SIG-M5 treated with dmso at 0.1 percent for 504 hours (cell line): ENCODE data around the gene PM20D1.

Experiments
- DNase-seq: peaks from one replicate; lab custom pipeline; 2025; ENCODE audit not compliant: unreplicated experiment; lab: John Stamatoyannopoulos, UW

PM20D1 gene

DNA sequence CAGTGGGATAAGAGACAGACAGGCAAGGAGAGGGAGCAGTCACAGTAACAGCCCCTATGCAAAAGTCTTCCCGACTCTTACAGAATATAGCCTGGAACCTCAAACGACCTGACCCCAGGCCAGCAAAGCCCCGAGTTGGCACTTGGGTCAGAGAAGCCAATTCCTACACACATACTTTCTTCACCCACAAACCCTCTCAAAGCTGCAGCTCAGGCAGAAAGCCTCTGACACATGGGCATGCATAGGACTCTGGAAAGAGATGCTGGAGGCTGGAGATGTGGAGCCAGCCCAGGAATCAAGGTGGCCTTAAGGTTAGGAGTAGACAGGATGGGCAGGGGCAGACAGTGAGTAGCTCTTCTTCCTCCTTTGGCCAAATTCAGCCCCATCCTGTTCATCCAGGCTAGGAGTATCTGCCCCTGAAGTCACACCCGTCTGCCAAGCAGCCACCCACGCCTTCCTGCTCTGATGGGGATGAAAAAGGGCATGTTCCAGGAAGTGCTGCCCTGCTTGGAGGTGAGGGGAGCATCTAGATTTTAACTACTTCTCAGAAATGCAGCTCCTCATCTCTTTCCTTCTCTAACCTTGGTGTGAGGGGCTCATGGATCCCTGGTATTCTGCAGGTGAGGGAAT lies 44.7 kb downstream of the PM20D1 start:
- DNase-seq, result no peak

GRCh38 chr1:205804605-205805004 lies 45.3 kb downstream of the PM20D1 start:
- DNase-seq, result no peak

GRCh38 chr1:205803986-205804385 lies 45.9 kb downstream of the PM20D1 start:
- DNase-seq, result no peak

DNA sequence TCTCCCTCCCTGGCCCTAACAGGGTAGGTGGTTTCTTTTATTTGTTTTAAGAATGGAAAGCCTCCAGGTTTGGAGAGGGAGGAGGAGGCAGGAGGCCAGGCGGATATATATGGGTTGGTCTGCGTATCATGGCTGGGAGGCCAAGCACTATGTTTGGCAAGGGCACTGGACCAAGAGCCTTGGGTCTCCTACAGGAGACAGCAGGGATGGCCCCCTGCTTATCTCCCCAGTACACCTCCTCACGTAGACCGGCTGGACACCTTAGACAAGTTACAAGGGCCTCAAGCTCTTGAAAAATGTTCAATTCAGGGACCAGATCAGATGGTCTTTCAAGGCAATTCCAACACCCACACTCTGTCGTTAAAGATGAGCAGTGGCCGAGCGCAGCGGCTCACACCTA lies 47.9 kb downstream of the PM20D1 start:
- DNase-seq, result no peak

GRCh38 chr1:205800981-205801703 lies 48.8 kb downstream of the PM20D1 start:
- DNase-seq, result no peak

- DNase-seq, result no peak
Observed at GRCh38 chr1:205800427-205800826, 49.5 kb downstream of the PM20D1 start.

DNA sequence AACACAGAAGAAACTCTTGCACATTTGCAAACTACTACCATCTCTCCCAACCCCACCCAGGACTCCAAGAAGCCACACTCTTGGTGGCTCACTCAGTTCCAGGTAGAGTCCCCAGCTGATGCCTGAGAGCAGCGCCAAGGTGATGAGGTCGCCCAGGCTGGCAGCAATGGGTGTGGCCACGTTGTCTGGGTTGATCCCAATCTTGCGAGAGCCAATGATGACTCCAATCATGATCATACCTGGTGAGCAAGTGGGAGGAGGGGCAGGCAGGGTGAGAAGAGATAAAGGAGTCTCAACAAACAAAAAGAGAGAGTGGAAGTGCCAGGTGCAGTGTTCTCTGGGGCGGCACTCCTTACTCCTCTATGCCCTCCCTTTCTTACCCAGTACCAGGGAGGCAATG lies 51.4 kb downstream of the PM20D1 start:
- DNase-seq, result no peak

DNA sequence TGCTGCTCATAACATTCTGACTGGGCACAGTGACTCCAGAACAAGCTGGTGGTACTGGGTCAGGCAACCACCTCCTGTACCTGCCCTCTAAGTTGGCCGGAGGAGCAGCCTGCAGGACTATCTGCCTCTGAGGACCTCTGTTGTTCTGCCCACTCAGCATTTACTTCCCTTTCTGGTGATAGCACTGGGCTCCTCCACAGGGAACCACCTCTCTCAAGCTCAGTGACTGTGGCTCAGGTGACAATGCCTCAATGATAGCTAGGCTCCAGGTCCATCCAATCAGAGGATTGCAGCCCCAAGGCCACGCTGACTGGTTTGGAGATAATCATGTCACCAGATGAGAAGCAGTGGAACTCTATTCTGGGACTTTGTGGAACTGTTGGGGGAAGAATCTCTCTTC lies 52.8 kb downstream of the PM20D1 start:
- no peak for DNase-seq

DNA sequence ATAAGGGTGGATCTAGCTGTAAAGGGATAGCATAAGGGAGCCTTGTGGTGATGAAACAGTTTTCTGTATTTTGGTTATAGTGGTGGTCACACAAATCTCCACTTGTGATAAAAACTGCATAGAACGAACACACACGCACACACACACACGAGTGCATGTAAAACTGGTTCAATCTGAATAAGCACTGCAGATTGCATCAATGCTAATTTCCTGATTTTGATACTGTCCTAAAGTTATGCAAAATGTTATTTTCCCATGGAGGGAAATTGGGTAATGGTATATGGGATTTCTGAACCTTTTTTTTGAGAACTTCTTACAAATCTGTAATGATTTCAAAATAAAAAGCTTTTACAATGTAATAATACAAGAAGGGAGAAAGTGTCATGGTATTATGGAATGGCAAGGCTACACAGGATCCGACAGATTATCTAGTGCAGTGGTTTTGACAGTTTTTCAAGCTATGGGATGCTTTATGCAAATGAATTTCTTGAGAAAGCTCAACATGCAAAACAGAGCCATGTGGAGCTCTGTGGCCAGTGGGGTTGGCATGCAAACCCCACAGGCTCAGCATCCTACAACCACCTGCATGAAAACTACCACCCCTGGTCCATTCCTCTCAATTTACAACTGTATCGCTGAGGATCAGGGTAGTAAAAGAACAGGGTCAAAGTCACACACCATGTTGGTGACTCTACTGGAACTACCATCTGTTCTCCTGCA lies 55.8 kb downstream of the PM20D1 start:
- no peak for DNase-seq

DNA sequence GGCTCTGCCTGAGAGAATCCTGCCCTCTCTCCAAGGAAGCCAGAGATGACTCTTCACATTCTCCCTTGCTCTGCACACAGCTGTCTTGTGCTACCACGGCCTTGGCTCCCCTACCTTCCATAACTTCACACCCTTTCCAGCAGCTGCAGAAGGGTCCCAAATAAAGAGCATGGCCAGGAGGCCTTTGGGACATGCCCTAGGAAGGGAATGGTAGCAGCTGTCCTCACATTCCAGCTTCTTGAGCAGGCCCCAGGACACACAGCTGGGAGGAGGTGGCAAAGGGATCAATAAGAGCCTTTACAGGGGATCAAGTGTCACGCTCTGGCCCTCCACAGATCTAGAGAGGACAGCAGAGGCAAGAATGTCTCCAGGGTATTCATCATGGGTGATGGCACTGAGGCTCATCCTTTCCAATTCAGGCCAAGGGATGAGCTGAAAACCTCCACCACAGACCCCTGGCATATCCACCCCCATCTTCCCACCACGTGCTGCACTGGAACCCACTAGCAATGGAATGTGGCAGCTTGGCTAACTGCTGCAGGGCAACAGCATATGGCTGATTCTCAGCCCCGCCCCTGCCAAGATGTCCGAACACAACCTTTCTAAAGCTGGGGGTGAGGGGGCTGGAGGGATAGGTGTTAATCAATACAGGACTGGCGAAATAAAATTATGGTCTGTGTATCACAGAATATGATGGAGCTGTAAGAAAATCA lies 56.8 kb downstream of the PM20D1 start:
- DNase-seq, result no peak

DNA sequence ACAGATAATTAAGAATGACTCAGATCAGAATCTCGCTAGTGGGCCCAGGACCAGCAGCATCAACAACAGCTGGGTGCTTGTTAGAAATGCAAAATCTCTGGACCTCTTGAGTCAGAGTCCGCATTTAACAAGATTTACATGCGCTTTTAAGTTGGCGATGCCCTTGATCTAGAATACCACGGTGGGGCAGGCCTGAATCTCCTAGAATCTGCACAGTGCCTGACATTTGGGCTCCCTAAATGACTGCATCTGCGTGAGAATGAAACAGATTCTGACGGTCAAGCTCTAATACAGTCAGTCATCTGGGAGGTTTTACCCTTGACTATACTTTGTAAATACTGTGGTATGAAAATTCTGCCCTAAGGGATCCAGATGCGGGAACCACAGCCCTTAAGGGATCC lies 57.5 kb downstream of the PM20D1 start:
- no peak for DNase-seq

DNA sequence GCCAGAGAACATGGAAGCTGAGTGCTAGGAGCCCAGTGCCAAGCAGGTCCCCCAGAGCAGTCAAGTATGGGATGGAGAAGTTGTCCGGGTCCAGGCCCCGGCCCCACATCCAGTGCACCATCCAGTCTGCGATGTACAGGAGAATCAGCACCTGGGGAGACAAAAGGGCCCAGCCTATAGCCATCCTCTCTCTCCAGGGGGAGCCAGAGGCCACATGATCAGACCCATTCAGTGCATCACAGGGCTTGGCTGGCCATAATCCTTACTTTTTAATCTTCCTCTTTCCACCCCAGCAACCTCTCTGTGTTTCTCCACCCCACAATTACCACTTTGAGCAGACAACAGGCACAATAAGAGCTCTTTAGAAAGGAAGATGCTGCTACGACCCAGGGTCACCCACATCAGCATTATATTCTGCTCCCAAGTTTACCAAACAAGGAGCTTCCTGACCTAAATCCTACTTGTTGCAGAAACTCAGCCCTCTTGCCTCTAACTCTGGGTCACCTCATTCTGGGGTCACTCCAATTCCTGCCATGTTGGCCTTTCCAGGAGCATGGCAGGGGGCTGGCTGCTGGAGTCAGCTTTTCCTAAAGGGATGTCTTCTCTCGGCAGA lies 58.3 kb downstream of the PM20D1 start:
- DNase-seq, result peak; percentile 79

DNA sequence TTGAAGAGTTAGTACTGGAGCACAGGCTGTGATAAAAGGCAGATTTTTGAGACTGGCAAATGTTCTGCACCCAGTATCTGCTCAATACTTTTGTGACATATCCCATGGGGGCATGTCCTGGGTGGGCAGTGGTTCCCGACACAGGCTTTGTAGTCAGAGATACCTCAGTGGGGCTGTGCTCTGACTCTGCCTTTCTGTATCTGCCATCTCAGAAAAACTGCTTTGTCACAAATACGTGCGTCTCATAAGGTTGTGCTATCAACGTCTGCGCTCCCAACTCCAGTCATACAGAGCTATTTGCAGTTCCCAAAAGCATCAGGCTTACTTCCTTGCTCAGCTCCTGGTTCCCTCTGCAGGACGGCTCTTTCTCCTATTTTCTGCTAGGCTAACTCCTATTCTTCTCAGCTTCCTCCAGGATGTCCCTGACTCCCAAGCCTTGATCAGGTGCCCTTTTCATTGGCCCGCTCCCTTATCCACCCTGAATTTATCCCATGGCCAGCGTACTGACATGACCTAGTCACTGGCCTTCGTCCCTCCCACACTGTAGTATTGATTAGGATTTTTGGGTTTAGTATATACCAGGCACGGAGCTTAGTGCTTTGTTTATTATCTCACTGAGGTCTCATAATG lies 62.5 kb downstream of the PM20D1 start:
- DNase-seq, result no peak

GRCh38 chr1:205786601-205787000 lies 63.3 kb downstream of the PM20D1 start:
- no peak for DNase-seq

DNA sequence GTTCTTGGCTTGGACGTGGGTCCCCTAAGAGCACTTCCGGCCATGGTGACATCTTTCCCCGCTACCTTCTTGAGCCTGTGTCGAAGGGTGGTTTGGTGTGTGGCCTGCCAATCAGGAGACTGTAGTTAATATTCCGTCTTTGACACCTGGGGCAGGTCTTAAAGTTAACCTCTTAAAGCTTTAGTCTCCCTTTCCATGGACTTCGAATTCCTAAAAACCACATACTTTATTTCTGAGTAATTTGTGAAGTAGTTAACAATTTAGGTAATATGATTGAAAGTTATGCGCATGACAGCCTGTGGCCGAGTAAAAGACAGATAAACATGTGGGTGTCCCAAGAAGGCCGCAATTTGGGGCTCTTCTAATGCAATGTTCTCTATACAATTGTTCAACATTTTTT lies 64.5 kb downstream of the PM20D1 start:
- DNase-seq, result no peak

DNA sequence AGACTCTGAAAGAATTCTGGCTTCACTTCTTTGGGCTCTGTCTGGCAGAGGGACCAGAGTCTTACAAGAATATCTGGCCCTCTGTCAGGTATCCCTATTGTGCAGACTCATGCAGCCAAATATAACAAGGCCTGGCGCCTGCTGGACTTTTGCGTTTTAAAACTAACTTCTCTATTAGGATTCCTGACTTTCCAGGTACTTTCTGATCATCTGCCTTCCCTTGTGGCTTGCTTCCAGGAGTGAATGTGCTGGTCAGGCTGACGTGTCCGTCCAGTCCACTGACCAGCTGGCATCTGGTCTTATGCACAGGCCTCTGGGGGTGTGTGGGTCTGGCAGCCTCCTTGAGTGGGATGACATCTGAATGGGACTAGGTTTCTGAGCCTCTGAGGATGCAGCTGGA lies 66.0 kb downstream of the PM20D1 start:
- DNase-seq, result no peak

- DNase-seq, result no peak
Observed at GRCh38 chr1:205783433-205783795, 66.5 kb downstream of the PM20D1 start.

GRCh38 chr1:205782627-205783432 lies 67.1 kb downstream of the PM20D1 start:
- DNase-seq, result no peak

GRCh38 chr1:205780335-205780734 lies 69.6 kb downstream of the PM20D1 start:
- DNase-seq, result no peak
